ENCODE data around the gene CUBN.

GRCh38 chr10:17094844-17095243, 34.8 kb downstream of the CUBN start:
- TF ChIP-seq CTCF (IDR thresholded peaks at IDR 0.05; ENCODE audit: low read depth, low read length) (no peak), POLR2A (IDR thresholded peaks at IDR 0.05; ENCODE audit: extremely low read depth, insufficient read length) (no peak)
